ENCODE data around the gene INPP5J. TPM values are rescaled to one million over a fixed set of nuclear protein-coding genes. Genes with fewer than 3 reads are reported as not detected.

Gene INPP5J
- total RNA-seq, 3 donors from 2014 or later (not counting 1 experiment from before 2014, with no cell fraction given): not detected

- no peak for TF ChIP-seq CTCF (IDR thresholded peaks at IDR 0.05)
- intact Hi-C loops (cut with micrococcal nuclease): no loop called here
- Mint-ChIP-seq H3K9me3 (no peaks in the 10 kb centered on the region), H3K27ac (no peak overlapping the region), H3K27me3 (ENCODE audit: low read depth in 2 of 2) (peaks cover 0 to 2% of the 10 kb centered on the region in 2 donors), H3K4me1 (no peaks in the 10 kb centered on the region), H3K36me3 (no peaks in the 10 kb centered on the region), H3K4me3 (no peak overlapping the region)
- Histone ChIP-seq H3K4me1 (ENCODE audit: control insufficient read depth, insufficient read depth, low read length) (no peaks in the 10 kb centered on the region), H3K27me3 (ENCODE audit: control insufficient read depth, insufficient read depth, low read length) (no peaks in the 10 kb centered on the region), H3K9me3 (ENCODE audit: control insufficient read depth, insufficient read depth, low read length) (no peaks in the 10 kb centered on the region), H3K36me3 (ENCODE audit: control insufficient read depth, insufficient read depth, low read length) (no peaks in the 10 kb centered on the region), H3K4me3 (ENCODE audit: low read length) (no peak overlapping the region), H3K27ac (ENCODE audit: low read length) (no peak overlapping the region)
- 84% methylated on average over 9 of the region's 9 CpGs for WGBS (ENCODE audit: insufficient coverage)
- ATAC-seq (no peak), DNase-seq (no peak)
Observed at GRCh38 chr22:31136155-31136554, 13.4 kb downstream of the INPP5J start.

DNA sequence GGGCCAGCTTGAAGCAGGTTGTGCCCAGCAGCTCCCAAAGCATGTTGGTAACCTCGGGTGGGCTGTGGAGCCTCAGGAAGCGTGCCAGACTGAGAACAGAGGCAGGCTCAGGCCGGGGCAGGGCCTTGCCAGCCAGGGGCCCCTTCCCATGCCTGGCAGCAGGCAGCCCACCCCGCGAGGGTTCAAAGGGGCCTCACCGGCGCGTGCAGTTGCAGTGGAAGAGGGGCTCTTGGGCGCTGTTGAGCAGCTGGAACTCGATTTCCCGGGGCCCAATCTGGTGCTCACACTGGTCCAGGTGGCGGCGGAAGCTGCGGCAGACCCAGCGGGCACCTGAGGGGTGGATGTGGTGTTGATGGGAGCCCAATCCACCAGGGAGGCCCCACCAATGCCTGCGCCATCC, 13.9 kb downstream of the INPP5J start:
- no peak overlapping the region for H3K4me3 Mint-ChIP-seq
- no peaks in the 10 kb centered on the region for H3K4me1 Mint-ChIP-seq
- intact Hi-C loops (cut with micrococcal nuclease): no loop called here
- no peak overlapping the region for H3K27ac Mint-ChIP-seq
- ATAC-seq: no peak
- H3K36me3 ChIP-seq (ENCODE audit: control insufficient read depth, insufficient read depth, low read length): no peaks in the 10 kb centered on the region
- no peaks in the 10 kb centered on the region for H3K27me3 ChIP-seq (ENCODE audit: control insufficient read depth, insufficient read depth, low read length)
- no peak overlapping the region for H3K27ac ChIP-seq (ENCODE audit: low read length)
- DNase-seq: no peak
- H3K9me3 Mint-ChIP-seq: no peaks in the 10 kb centered on the region
- WGBS (ENCODE audit: insufficient coverage): 87% methylated on average over 16 of the region's 16 CpGs
- no peak overlapping the region for H3K4me3 ChIP-seq (ENCODE audit: low read length)
- H3K27me3 Mint-ChIP-seq (ENCODE audit: low read depth in 2 of 2): peaks cover 0 to 2% of the 10 kb centered on the region in 2 donors
- no peaks in the 10 kb centered on the region for H3K4me1 ChIP-seq (ENCODE audit: control insufficient read depth, insufficient read depth, low read length)
- H3K36me3 Mint-ChIP-seq: no peaks in the 10 kb centered on the region
- no peak for TF ChIP-seq CTCF (IDR thresholded peaks at IDR 0.05)
- H3K9me3 ChIP-seq (ENCODE audit: control insufficient read depth, insufficient read depth, low read length): no peaks in the 10 kb centered on the region

- 78% methylated on average over 10 of the region's 10 CpGs for WGBS (ENCODE audit: insufficient coverage)
- Histone ChIP-seq H3K4me1 (ENCODE audit: control insufficient read depth, insufficient read depth, low read length) (no peaks in the 10 kb centered on the region), H3K27ac (ENCODE audit: low read length) (no peak overlapping the region), H3K9me3 (ENCODE audit: control insufficient read depth, insufficient read depth, low read length) (no peaks in the 10 kb centered on the region), H3K36me3 (ENCODE audit: control insufficient read depth, insufficient read depth, low read length) (no peaks in the 10 kb centered on the region), H3K27me3 (ENCODE audit: control insufficient read depth, insufficient read depth, low read length) (no peaks in the 10 kb centered on the region), H3K4me3 (ENCODE audit: low read length) (no peak overlapping the region)
- H3K27me3 Mint-ChIP-seq (ENCODE audit: low read depth in 2 of 2): peaks cover 0 to 2% of the 10 kb centered on the region in 2 donors
- no peak for DNase-seq
- no peaks in the 10 kb centered on the region for H3K9me3 Mint-ChIP-seq
- H3K4me3 Mint-ChIP-seq: no peak overlapping the region
- no peak for TF ChIP-seq CTCF (IDR thresholded peaks at IDR 0.05)
- no peak overlapping the region for H3K27ac Mint-ChIP-seq
- H3K4me1 Mint-ChIP-seq: no peaks in the 10 kb centered on the region
- no peak for ATAC-seq
- intact Hi-C loops (cut with micrococcal nuclease): no loop called here
- no peaks in the 10 kb centered on the region for H3K36me3 Mint-ChIP-seq
Observed at GRCh38 chr22:31137721-31138120, 15.0 kb downstream of the INPP5J start.

GRCh38 chr22:31138126-31138525, 15.4 kb downstream of the INPP5J start:
- ATAC-seq (no peak), DNase-seq (no peak)
- no peaks in the 10 kb centered on the region for H3K36me3 Mint-ChIP-seq
- no peak overlapping the region for H3K27ac Mint-ChIP-seq
- Histone ChIP-seq H3K4me1 (ENCODE audit: control insufficient read depth, insufficient read depth, low read length) (no peaks in the 10 kb centered on the region), H3K36me3 (ENCODE audit: control insufficient read depth, insufficient read depth, low read length) (no peaks in the 10 kb centered on the region), H3K9me3 (ENCODE audit: control insufficient read depth, insufficient read depth, low read length) (no peaks in the 10 kb centered on the region), H3K27me3 (ENCODE audit: control insufficient read depth, insufficient read depth, low read length) (no peaks in the 10 kb centered on the region), H3K27ac (ENCODE audit: low read length) (no peak overlapping the region), H3K4me3 (ENCODE audit: low read length) (no peak overlapping the region)
- H3K9me3 Mint-ChIP-seq: no peaks in the 10 kb centered on the region
- WGBS (ENCODE audit: insufficient coverage): 86% methylated on average over 10 of the region's 10 CpGs
- H3K27me3 Mint-ChIP-seq (ENCODE audit: low read depth in 2 of 2): peaks cover 0 to 2% of the 10 kb centered on the region in 2 donors
- no peak for TF ChIP-seq CTCF (IDR thresholded peaks at IDR 0.05)
- no peaks in the 10 kb centered on the region for H3K4me1 Mint-ChIP-seq
- H3K4me3 Mint-ChIP-seq: no peak overlapping the region
- intact Hi-C loops (cut with micrococcal nuclease): no loop called here
